ENCODE results near the gene RGS5. TPM values are rescaled to one million over a fixed set of nuclear protein-coding genes. Genes with fewer than 3 reads are reported as not detected.
A peak's percentile ranks its signal among the peaks of the same experiment; 100 is the strongest.

Gene RGS5
- total RNA-seq, 1 donor from 2014 or later = 4.9 TPM

GRCh38 chr1:163170975-163171676, 31.6 kb downstream of the RGS5 start:
- Mint-ChIP-seq H3K9me3 (ENCODE audit: unreplicated experiment) (peaks cover 2% of the 10 kb centered on the region), H3K27me3 (ENCODE audit: unreplicated experiment) (peaks cover 2% of the 10 kb centered on the region), H3K36me3 (ENCODE audit: unreplicated experiment) (no peaks in the 10 kb centered on the region), H3K27ac (ENCODE audit: unreplicated experiment) (no peak overlapping the region), H3K4me3 (ENCODE audit: unreplicated experiment) (no peak overlapping the region), H3K4me1 (ENCODE audit: low read depth, unreplicated experiment) (peaks cover 13% of the 10 kb centered on the region)
- DNase-seq = no peak
- peak; percentile 53 for TF ChIP-seq CTCF (IDR thresholded peaks at IDR 0.05; ENCODE audit: partially characterized antibody, unreplicated experiment)

GRCh38 chr1:163170331-163170730, 32.4 kb downstream of the RGS5 start:
- DNase-seq = no peak
- no peak for TF ChIP-seq CTCF (IDR thresholded peaks at IDR 0.05; ENCODE audit: partially characterized antibody, unreplicated experiment)
- H3K4me1 Mint-ChIP-seq (ENCODE audit: low read depth, unreplicated experiment) = peaks cover 13% of the 10 kb centered on the region
- H3K9me3 Mint-ChIP-seq (ENCODE audit: unreplicated experiment) = no peaks in the 10 kb centered on the region
- no peak overlapping the region for H3K4me3 Mint-ChIP-seq (ENCODE audit: unreplicated experiment)
- peaks cover 2% of the 10 kb centered on the region for H3K27me3 Mint-ChIP-seq (ENCODE audit: unreplicated experiment)
- no peaks in the 10 kb centered on the region for H3K36me3 Mint-ChIP-seq (ENCODE audit: unreplicated experiment)
- H3K27ac Mint-ChIP-seq (ENCODE audit: unreplicated experiment) = no peak overlapping the region

GRCh38 chr1:163169553-163169952, 33.2 kb downstream of the RGS5 start:
- H3K9me3 Mint-ChIP-seq (ENCODE audit: unreplicated experiment) = no peaks in the 10 kb centered on the region
- no peak overlapping the region for H3K4me3 Mint-ChIP-seq (ENCODE audit: unreplicated experiment)
- peaks cover 7% of the 10 kb centered on the region for H3K4me1 Mint-ChIP-seq (ENCODE audit: low read depth, unreplicated experiment)
- H3K27ac Mint-ChIP-seq (ENCODE audit: unreplicated experiment) = no peak overlapping the region
- no peaks in the 10 kb centered on the region for H3K36me3 Mint-ChIP-seq (ENCODE audit: unreplicated experiment)
- no peak for DNase-seq
- peaks cover 2% of the 10 kb centered on the region for H3K27me3 Mint-ChIP-seq (ENCODE audit: unreplicated experiment)
- no peak for TF ChIP-seq CTCF (IDR thresholded peaks at IDR 0.05; ENCODE audit: partially characterized antibody, unreplicated experiment)

- Mint-ChIP-seq H3K9me3 (ENCODE audit: unreplicated experiment) (no peaks in the 10 kb centered on the region), H3K36me3 (ENCODE audit: unreplicated experiment) (no peaks in the 10 kb centered on the region), H3K27ac (ENCODE audit: unreplicated experiment) (no peak overlapping the region), H3K27me3 (ENCODE audit: unreplicated experiment) (peaks cover 2% of the 10 kb centered on the region), H3K4me3 (ENCODE audit: unreplicated experiment) (no peak overlapping the region), H3K4me1 (ENCODE audit: low read depth, unreplicated experiment) (peaks cover 3% of the 10 kb centered on the region)
- no peak for DNase-seq
- TF ChIP-seq CTCF (IDR thresholded peaks at IDR 0.05; ENCODE audit: partially characterized antibody, unreplicated experiment) = no peak
These were observed 34.7 kb downstream of the RGS5 start for GRCh38 chr1:163168053-163168452.

GRCh38 chr1:163166886-163167555, 35.7 kb downstream of the RGS5 start:
- peaks cover 3% of the 10 kb centered on the region for H3K4me1 Mint-ChIP-seq (ENCODE audit: low read depth, unreplicated experiment)
- no peak overlapping the region for H3K27ac Mint-ChIP-seq (ENCODE audit: unreplicated experiment)
- no peaks in the 10 kb centered on the region for H3K9me3 Mint-ChIP-seq (ENCODE audit: unreplicated experiment)
- no peak for TF ChIP-seq CTCF (IDR thresholded peaks at IDR 0.05; ENCODE audit: partially characterized antibody, unreplicated experiment)
- no peaks in the 10 kb centered on the region for H3K36me3 Mint-ChIP-seq (ENCODE audit: unreplicated experiment)
- DNase-seq = no peak
- peaks cover 2% of the 10 kb centered on the region for H3K27me3 Mint-ChIP-seq (ENCODE audit: unreplicated experiment)
- H3K4me3 Mint-ChIP-seq (ENCODE audit: unreplicated experiment) = no peak overlapping the region
